NB4 (cell line): ENCODE results near the gene MYO15B.

Source experiments
- MYC ChIP-seq: IDR thresholded peaks from 2 replicates; pipeline ENCODE4 v1.6.1; 2011; ENCODE audit warnings: low read depth, low read length
- TF ChIP-seq, protein P1 (sequence below): IDR thresholded peaks from one replicate; pipeline ENCODE4 v1.5.1; 2012; ENCODE audit warnings: low read depth, low read length

DNA sequence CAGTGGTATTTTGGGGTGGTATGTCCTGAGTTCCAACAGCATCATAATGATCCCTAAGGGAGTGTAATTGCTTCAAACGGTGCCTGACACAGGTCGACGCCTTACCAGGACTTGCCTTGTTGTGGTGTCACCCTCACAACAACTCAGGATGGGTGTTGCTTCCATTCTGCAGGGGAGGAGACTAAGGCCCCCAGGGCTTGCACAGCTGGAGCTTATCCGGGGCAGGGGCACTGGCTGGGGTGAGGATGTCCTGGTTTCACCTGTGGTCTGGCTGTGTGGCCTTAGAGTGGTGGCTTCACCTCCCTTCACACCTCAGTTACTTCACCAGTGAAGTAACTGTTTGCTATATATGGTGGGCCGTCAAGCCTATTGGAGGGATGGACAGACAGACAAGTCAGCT, 38.8 kb upstream of the MYO15B start:
- TF ChIP-seq, protein P1, sequence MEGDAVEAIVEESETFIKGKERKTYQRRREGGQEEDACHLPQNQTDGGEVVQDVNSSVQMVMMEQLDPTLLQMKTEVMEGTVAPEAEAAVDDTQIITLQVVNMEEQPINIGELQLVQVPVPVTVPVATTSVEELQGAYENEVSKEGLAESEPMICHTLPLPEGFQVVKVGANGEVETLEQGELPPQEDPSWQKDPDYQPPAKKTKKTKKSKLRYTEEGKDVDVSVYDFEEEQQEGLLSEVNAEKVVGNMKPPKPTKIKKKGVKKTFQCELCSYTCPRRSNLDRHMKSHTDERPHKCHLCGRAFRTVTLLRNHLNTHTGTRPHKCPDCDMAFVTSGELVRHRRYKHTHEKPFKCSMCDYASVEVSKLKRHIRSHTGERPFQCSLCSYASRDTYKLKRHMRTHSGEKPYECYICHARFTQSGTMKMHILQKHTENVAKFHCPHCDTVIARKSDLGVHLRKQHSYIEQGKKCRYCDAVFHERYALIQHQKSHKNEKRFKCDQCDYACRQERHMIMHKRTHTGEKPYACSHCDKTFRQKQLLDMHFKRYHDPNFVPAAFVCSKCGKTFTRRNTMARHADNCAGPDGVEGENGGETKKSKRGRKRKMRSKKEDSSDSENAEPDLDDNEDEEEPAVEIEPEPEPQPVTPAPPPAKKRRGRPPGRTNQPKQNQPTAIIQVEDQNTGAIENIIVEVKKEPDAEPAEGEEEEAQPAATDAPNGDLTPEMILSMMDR = no peak
- no peak for TF ChIP-seq MYC
